ENCODE measurements around the gene OTOS.

OTOS gene

DNA sequence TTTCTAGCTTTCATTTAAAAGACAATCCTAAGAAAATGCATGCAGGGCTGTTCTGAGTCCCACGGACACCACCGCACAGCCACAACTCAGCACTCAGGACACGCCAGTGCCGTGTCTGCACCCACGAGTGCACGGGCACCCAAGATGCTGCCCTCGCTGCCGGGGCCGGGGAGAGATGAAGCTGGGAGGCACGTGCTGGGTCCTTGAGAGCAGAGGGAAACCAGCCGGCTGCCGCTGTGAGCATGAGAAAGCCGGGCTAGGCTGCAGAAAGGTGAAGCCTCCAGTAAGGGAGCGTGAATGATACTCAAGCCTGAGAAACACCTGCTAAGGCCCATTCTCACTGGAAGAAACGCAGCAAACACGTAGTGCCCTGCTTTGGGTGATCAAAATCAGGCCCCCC, 9.2 kb downstream of the OTOS start:
- H3K27me3 ChIP-seq (ENCODE audit: insufficient read depth, poor library complexity, severe bottlenecking): no peaks in the 10 kb centered on the region
- peaks cover 43% of the 10 kb centered on the region for H3K36me3 ChIP-seq (ENCODE audit: low read depth)
- TF ChIP-seq, protein P1, sequence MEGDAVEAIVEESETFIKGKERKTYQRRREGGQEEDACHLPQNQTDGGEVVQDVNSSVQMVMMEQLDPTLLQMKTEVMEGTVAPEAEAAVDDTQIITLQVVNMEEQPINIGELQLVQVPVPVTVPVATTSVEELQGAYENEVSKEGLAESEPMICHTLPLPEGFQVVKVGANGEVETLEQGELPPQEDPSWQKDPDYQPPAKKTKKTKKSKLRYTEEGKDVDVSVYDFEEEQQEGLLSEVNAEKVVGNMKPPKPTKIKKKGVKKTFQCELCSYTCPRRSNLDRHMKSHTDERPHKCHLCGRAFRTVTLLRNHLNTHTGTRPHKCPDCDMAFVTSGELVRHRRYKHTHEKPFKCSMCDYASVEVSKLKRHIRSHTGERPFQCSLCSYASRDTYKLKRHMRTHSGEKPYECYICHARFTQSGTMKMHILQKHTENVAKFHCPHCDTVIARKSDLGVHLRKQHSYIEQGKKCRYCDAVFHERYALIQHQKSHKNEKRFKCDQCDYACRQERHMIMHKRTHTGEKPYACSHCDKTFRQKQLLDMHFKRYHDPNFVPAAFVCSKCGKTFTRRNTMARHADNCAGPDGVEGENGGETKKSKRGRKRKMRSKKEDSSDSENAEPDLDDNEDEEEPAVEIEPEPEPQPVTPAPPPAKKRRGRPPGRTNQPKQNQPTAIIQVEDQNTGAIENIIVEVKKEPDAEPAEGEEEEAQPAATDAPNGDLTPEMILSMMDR (IDR thresholded peaks at IDR 0.05; ENCODE audit: poor library complexity, severe bottlenecking): no peak
- H3K9me3 ChIP-seq (ENCODE audit: severe bottlenecking): no peaks in the 10 kb centered on the region
- no peak overlapping the region for H3K4me3 ChIP-seq (ENCODE audit: severe bottlenecking)
- DNase-seq (ENCODE audit: low spot score) (peak; percentile 37), ATAC-seq (ENCODE audit: low read depth) (no peak)
- no peak overlapping the region for H3K27ac ChIP-seq (ENCODE audit: poor library complexity, severe bottlenecking)
- peaks cover 6% of the 10 kb centered on the region for H3K4me1 ChIP-seq (ENCODE audit: insufficient read depth, poor library complexity, severe bottlenecking)

DNA sequence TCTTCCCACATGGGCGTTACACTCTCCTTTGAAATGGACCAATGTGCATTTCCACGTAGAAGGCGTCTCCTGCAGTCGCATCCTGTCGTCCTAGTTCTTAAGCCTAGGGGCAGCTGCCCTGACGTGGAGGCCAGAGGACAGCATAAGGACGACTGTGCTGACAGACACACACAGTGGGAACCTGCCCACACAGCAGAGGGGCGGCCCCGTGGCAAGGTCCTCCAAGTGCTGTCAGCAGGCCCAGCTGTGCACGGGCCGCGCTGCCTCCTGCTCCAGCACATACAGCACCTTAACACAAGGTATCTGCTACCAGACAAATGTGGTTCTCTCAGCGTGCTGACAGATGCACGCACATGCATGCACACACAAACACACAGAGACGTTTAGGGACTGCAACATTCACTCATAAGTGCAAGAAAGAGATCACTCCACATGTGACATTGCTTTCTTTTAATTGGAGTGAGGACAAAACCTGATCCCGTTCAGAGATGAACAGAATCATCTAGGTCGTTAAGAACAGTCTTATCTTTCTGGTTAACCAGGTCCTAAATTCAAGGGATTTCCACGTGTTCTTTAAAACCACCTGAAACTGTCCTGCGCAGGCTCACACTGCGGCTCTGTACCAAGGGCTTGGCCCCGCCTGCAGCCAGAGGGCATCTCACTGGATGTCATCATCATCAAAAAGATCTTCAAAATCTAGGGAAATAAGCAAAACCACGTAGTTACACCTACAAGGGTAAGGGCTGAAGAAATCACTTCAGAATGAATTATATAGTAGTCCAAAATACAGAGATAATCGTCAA, 9.9 kb downstream of the OTOS start:
- ATAC-seq (ENCODE audit: low read depth): no peak
- Histone ChIP-seq H3K9me3 (ENCODE audit: severe bottlenecking) (no peaks in the 10 kb centered on the region), H3K4me1 (ENCODE audit: insufficient read depth, poor library complexity, severe bottlenecking) (peaks cover 6% of the 10 kb centered on the region), H3K27me3 (ENCODE audit: insufficient read depth, poor library complexity, severe bottlenecking) (no peaks in the 10 kb centered on the region), H3K36me3 (ENCODE audit: low read depth) (peaks cover 43% of the 10 kb centered on the region), H3K27ac (ENCODE audit: poor library complexity, severe bottlenecking) (no peak overlapping the region), H3K4me3 (ENCODE audit: severe bottlenecking) (no peak overlapping the region)
- DNase-seq (ENCODE audit: low spot score): peak; percentile 43
- TF ChIP-seq, protein P1 (IDR thresholded peaks at IDR 0.05; ENCODE audit: poor library complexity, severe bottlenecking): no peak

DNA sequence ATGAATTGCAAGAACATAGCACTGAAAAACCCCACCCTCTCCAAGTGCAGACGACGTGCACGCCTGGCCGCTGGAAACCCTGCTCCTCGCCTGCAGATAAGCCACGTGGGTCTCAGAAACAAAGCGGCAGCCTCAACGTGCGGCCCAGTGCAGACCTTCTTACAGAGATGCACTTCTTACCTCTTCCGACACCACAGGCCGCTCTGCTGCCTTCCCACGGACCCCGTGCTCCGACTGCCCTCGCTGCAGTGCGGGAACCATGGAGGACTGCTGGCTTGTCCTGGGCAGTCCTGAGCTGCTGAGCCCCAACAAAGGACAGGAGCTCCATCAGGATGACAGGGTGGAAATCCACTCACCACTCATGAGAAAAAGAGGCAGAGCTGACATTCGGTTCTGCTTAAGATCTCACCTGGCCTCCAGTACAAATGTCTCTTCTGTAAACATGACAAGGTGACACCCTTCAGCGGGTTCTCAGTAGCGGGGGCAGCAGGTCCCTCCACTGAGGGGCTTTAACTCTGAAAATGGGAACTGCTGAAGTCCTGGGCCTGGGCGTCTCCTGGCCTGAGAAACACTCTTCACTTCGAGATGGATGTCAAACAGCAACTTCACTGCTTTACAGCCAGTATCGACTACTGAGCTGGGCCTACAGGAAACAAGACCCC, 10.6 kb downstream of the OTOS start:
- peaks cover 43% of the 10 kb centered on the region for H3K36me3 ChIP-seq (ENCODE audit: low read depth)
- H3K27me3 ChIP-seq (ENCODE audit: insufficient read depth, poor library complexity, severe bottlenecking): no peaks in the 10 kb centered on the region
- no peak overlapping the region for H3K27ac ChIP-seq (ENCODE audit: poor library complexity, severe bottlenecking)
- no peak overlapping the region for H3K4me3 ChIP-seq (ENCODE audit: severe bottlenecking)
- no peak for ATAC-seq (ENCODE audit: low read depth)
- TF ChIP-seq, protein P1 (IDR thresholded peaks at IDR 0.05; ENCODE audit: poor library complexity, severe bottlenecking): no peak
- H3K4me1 ChIP-seq (ENCODE audit: insufficient read depth, poor library complexity, severe bottlenecking): peaks cover 3% of the 10 kb centered on the region
- no peaks in the 10 kb centered on the region for H3K9me3 ChIP-seq (ENCODE audit: severe bottlenecking)
- DNase-seq (ENCODE audit: low spot score): peak; percentile 40

DNA sequence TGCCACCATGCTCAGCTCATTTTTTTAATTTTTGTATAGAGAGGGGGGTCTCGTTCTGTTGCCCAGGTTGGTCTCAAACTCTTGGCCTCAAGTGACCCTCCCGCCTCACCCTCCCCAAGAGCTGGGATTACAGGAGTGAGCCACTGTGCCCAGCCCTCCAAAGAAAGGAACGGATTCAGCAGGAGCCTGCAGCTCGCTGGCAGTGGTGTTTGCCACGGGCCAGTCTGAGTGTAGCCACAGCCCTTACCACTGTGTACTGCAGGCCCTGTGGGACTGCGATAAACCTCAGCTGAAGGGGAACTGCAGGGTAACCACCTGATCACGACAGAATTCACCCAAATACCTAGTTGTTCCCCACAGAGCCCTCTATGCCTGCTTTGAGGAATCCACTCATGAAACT, 11.1 kb downstream of the OTOS start:
- H3K9me3 ChIP-seq (ENCODE audit: severe bottlenecking): no peaks in the 10 kb centered on the region
- H3K36me3 ChIP-seq (ENCODE audit: low read depth): peaks cover 43% of the 10 kb centered on the region
- ATAC-seq (ENCODE audit: low read depth) (no peak), DNase-seq (ENCODE audit: low spot score) (peak; percentile 15)
- H3K27me3 ChIP-seq (ENCODE audit: insufficient read depth, poor library complexity, severe bottlenecking): no peaks in the 10 kb centered on the region
- no peaks in the 10 kb centered on the region for H3K4me1 ChIP-seq (ENCODE audit: insufficient read depth, poor library complexity, severe bottlenecking)
- TF ChIP-seq, protein P1 (IDR thresholded peaks at IDR 0.05; ENCODE audit: poor library complexity, severe bottlenecking): no peak
- H3K27ac ChIP-seq (ENCODE audit: poor library complexity, severe bottlenecking): no peak overlapping the region
- H3K4me3 ChIP-seq (ENCODE audit: severe bottlenecking): no peak overlapping the region
